Adrenal gland (tissue), 12 donors: Measurements from ENCODE around the gene LRRC63. TPM values are rescaled to one million over a fixed set of nuclear protein-coding genes. Genes with fewer than 3 reads are reported as not detected.
A peak's percentile ranks its signal among the peaks of the same experiment; 100 is the strongest.

Experiments
- DNase-seq, 7 donors: peaks; one replicate each; pipeline ENCODE4 v3.0.0-alpha.2; 2019 to 2020
- H3K27ac ChIP-seq, 5 donors: fragments of 200-600 bp; sonication (generic) in 4 of 5; 1 replicate in 3 of 5; 2 replicates in 2 of 5; pipeline versions ENCODE4 v1.5.1 to v1.8.0; 2016 to 2020; ENCODE audit warnings: mild to moderate bottlenecking in 1 of 5
- H3K27me3 ChIP-seq: fragments of 200-600 bp; 2 replicates; pipeline ENCODE4 v1.8.0; 2021
- H3K36me3 ChIP-seq, 2 donors: fragments of 200-600 bp; replicated peaks in 1 of 2; 1 replicate in 1 of 2; 2 replicates in 1 of 2; pipeline versions ENCODE4 v1.5.1 to v1.8.0; 2018 to 2022
- H3K4me1 ChIP-seq, 2 donors: fragments of 200-600 bp; replicated peaks in 1 of 2; 1 replicate in 1 of 2; 2 replicates in 1 of 2; pipeline versions ENCODE4 v1.5.1 to v1.8.0; 2018 to 2021
- H3K4me3 ChIP-seq, 4 donors: fragments of 200-600 bp; sonication (generic) in 3 of 4; one replicate each; pipeline ENCODE4 v1.5.1; 2016 to 2018
- H3K9me3 ChIP-seq, 3 donors: fragments of 200-600 bp; sonication (generic) in 1 of 3; replicated peaks in 1 of 3; 1 replicate in 2 of 3; 2 replicates in 1 of 3; pipeline versions ENCODE4 v1.5.1 to v1.8.0; 2016 to 2021
- CTCF ChIP-seq, 6 experiments: fragments of 450-650 bp in 4 of 6; fragments of 200-600 bp in 2 of 6; sonication (generic) in 1 of 6; IDR thresholded peaks; 1 replicate in 5 of 6; 2 replicates in 1 of 6; pipeline versions ENCODE4 v1.5.1 to v1.8.0; 2016 to 2021; ENCODE audit warnings: antibody characterized with exemption in 6 of 6, mild to moderate bottlenecking in 2 of 6, moderate library complexity in 1 of 6
- POLR2A ChIP-seq, 2 donors: fragments of 450-650 bp; IDR thresholded peaks; one replicate each; pipeline ENCODE4 v1.6.1; 2017; ENCODE audit warnings: antibody characterized with exemption in 2 of 2, mild to moderate bottlenecking in 2 of 2, moderate library complexity in 1 of 2
- WGBS, 4 donors: extraction: QIAGEN DNeasy Blood & Tissue Kit in 2 of 4; methylation state at CpG; one replicate each; pipeline versions ENCODE4 v1.1.5 to v1.1.7; 2013 to 2017; 5-methylcytosine and 5-hydroxymethylcytosine counted together
- intact Hi-C, 2 donors: fragments of 100-400 bp; cut with DNase I; formaldehyde crosslinking; loops; one replicate each; pipeline versions ENCODE4 v1.14.1 to v1.15.0; 2022 to 2023
- polyA plus RNA-seq, 3 donors: library from polyadenylated mRNA; stranded (reverse); fragments of 200-250 nt in 2 of 3; fragments of 350-450 nt in 1 of 3; fragmentation: Illumina TruSeq in 1 of 3; extraction: RNeasy Lipid Tissue Mini Kit (QIAGEN cat#74804) in 1 of 3; gene quantifications; one replicate each; pipeline ENCODE4 v1.2.3, GENCODE V29; 2013 to 2014
- total RNA-seq, 9 donors: library from RNA; depleted of rRNA in 4 of 9; stranded (reverse); fragments of >200 nt in 4 of 9; fragments of 120-200 nt in 1 of 9; fragmentation: NEBNext Ultra II Directional in 1 of 9; extraction: Animal tissue kit (Norgen Biotek cat#: 25700) in 1 of 9; gene quantifications; one replicate each; pipeline versions ENCODE4 v1.1.0 to v1.2.4, GENCODE V29; 2013 to 2023
- donor health status: healthy with polysubstance abuse.
- donor health status: Bipolar disorder and iron deficiency.
- donor health status: DM: yes; HTN: yes; CAD: no.
- donor health status: DM: no; HTN: no; CAD: no.
- donor health status: DM: no; HTN: no; CAD: no.
- donor health status: DM: yes; HTN: yes; CAD: no.

LRRC63 gene
- total and polyA plus RNA-seq, 12 donors, result 0.26 to 2.7 (median 0.67) TPM; not detected in 2

- WGBS, 4 donors, result 55 to 68% (median 57%) methylated on average over 4 of the region's 4 CpGs
- no peaks in the 10 kb centered on the region for H3K9me3 ChIP-seq
- TF ChIP-seq POLR2A (IDR thresholded peaks at IDR 0.05), result no peak
- no peak for TF ChIP-seq CTCF (IDR thresholded peaks at IDR 0.05)
- no peak overlapping the region for H3K4me3 ChIP-seq
- intact Hi-C loops, result no loop called here
- H3K4me1 ChIP-seq, result no peaks in the 10 kb centered on the region
- no peak overlapping the region for H3K27ac ChIP-seq
- H3K27me3 ChIP-seq, result no peaks in the 10 kb centered on the region
- DNase-seq, result no peak
- no peaks in the 10 kb centered on the region for H3K36me3 ChIP-seq
These were observed 77.7 kb downstream of the LRRC63 start for GRCh38 chr13:46289260-46289955.

- 55 to 89% (median 82%) methylated on average over 3 of the region's 3 CpGs for WGBS, 4 donors
- H3K4me3 ChIP-seq, result no peak overlapping the region
- no peak overlapping the region for H3K27ac ChIP-seq
- H3K36me3 ChIP-seq, result no peaks in the 10 kb centered on the region
- H3K4me1 ChIP-seq, result no peaks in the 10 kb centered on the region
- no peak for DNase-seq
- no peaks in the 10 kb centered on the region for H3K27me3 ChIP-seq
- intact Hi-C loops, result loop anchor here in 1 of 2 donors (10.0 kb wide), 1 partner anchor 136 kb away; no protein-coding TSS in a partner anchor
- TF ChIP-seq POLR2A (IDR thresholded peaks at IDR 0.05) (no peak), CTCF (IDR thresholded peaks at IDR 0.05) (no peak)
- H3K9me3 ChIP-seq, result no peaks in the 10 kb centered on the region
These were observed 78.7 kb downstream of the LRRC63 start for GRCh38 chr13:46290434-46290833.

GRCh38 chr13:46293436-46293835 is 81.7 kb downstream of the LRRC63 start:
- Histone ChIP-seq H3K9me3 (no peaks in the 10 kb centered on the region), H3K4me1 (peaks cover 7 to 18% of the 10 kb centered on the region in 2 donors), H3K27me3 (no peaks in the 10 kb centered on the region), H3K27ac (no peak overlapping the region), H3K36me3 (no peaks in the 10 kb centered on the region), H3K4me3 (no peak overlapping the region)
- TF ChIP-seq POLR2A (IDR thresholded peaks at IDR 0.05), result no peak
- WGBS, 4 donors, result 71 to 85% (median 76%) methylated on average over 3 of the region's 3 CpGs
- DNase-seq, result no peak
- intact Hi-C loops, result loop anchor here in 1 of 2 donors (10.0 kb wide), 1 partner anchor 139 kb away; no protein-coding TSS in a partner anchor

GRCh38 chr13:46295491-46296114 is 83.9 kb downstream of the LRRC63 start:
- Histone ChIP-seq H3K4me3 (no peak overlapping the region), H3K9me3 (no peaks in the 10 kb centered on the region), H3K36me3 (no peaks in the 10 kb centered on the region), H3K27me3 (no peaks in the 10 kb centered on the region), H3K27ac (peak overlapping the region in 2 of 5 donors; percentile 57 to 87), H3K4me1 (peaks cover 7 to 18% of the 10 kb centered on the region in 2 donors)
- intact Hi-C loops, result loop anchor here in 1 of 2 donors (10.0 kb wide), 1 partner anchor 141 kb away; no protein-coding TSS in a partner anchor
- no peak for TF ChIP-seq CTCF (IDR thresholded peaks at IDR 0.05)
- no peak for TF ChIP-seq POLR2A (IDR thresholded peaks at IDR 0.05)
- peak in 4 of 7 donors; percentile 39 to 64 (median 50) for DNase-seq
- 46 to 55% (median 52%) methylated on average over 7 of the region's 7 CpGs for WGBS, 4 donors
